ENCODE results near the gene UPP1.

Gene UPP1

GRCh38 chr7:48046458-48046857, 42.6 kb upstream of the UPP1 start:
- TF ChIP-seq CTCF (IDR thresholded peaks at IDR 0.05; ENCODE audit: low read length) = no peak
- TF ChIP-seq EZH2 (IDR thresholded peaks at IDR 0.05; ENCODE audit: borderline replicate concordance, low read length) = no peak
- Histone ChIP-seq H3K9ac (ENCODE audit: low read length) (no peak overlapping the region), H3K4me3 (ENCODE audit: low read depth, low read length, poor library complexity, severe bottlenecking) (no peak overlapping the region), H3K27me3 (ENCODE audit: insufficient read depth, low read length) (no peaks in the 10 kb centered on the region), H3K27ac (ENCODE audit: low read depth, low read length, poor library complexity, severe bottlenecking) (no peak overlapping the region), H3K4me1 (ENCODE audit: insufficient read depth, low read length, severe bottlenecking) (no peaks in the 10 kb centered on the region), H3K9me2 (ENCODE audit: low read depth, low read length) (no peaks in the 10 kb centered on the region), H4K20me1 (ENCODE audit: insufficient read depth, low read length) (no peaks in the 10 kb centered on the region), H3K79me2 (ENCODE audit: insufficient read depth, low read length) (no peaks in the 10 kb centered on the region), H3K9me3 (ENCODE audit: low read length) (no peaks in the 10 kb centered on the region), H2AFZ (ENCODE audit: low read length) (no peak overlapping the region), H3K4me2 (ENCODE audit: low read length) (no peak overlapping the region), H3K36me3 (ENCODE audit: insufficient read depth, low read length) (no peaks in the 10 kb centered on the region), H3F3A (ENCODE audit: insufficient read depth, low read length) (no peaks in the 10 kb centered on the region)

DNA sequence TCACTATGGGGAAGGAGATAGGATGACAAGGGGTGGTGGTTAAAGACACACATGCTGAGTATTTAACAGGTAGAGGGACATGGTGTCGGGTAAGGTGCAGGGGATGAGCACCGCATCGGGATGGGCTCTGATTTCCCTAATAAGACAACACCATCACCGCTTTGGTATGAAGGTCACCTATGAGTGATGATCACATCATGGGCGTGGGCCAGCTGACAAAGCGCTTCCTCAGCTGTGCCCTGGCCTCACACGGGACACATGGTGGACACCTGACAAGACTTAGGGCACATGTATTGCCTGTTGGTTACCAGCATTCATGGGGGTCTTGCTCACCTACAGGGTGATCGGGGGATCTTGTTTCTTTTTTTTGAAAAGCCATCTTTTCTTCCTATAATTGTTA, 41.0 kb upstream of the UPP1 start:
- no peak for TF ChIP-seq CTCF (IDR thresholded peaks at IDR 0.05; ENCODE audit: low read length)
- TF ChIP-seq EZH2 (IDR thresholded peaks at IDR 0.05; ENCODE audit: borderline replicate concordance, low read length) = no peak
- Histone ChIP-seq H3K9ac (ENCODE audit: low read length) (no peak overlapping the region), H2AFZ (ENCODE audit: low read length) (no peak overlapping the region), H3K36me3 (ENCODE audit: insufficient read depth, low read length) (no peaks in the 10 kb centered on the region), H3K9me3 (ENCODE audit: low read length) (no peaks in the 10 kb centered on the region), H3K4me1 (ENCODE audit: insufficient read depth, low read length, severe bottlenecking) (no peaks in the 10 kb centered on the region), H3K27me3 (ENCODE audit: insufficient read depth, low read length) (no peaks in the 10 kb centered on the region), H3K9me2 (ENCODE audit: low read depth, low read length) (no peaks in the 10 kb centered on the region), H3K79me2 (ENCODE audit: insufficient read depth, low read length) (no peaks in the 10 kb centered on the region), H3K4me3 (ENCODE audit: low read depth, low read length, poor library complexity, severe bottlenecking) (no peak overlapping the region), H3K27ac (ENCODE audit: low read depth, low read length, poor library complexity, severe bottlenecking) (no peak overlapping the region), H3K4me2 (ENCODE audit: low read length) (no peak overlapping the region), H4K20me1 (ENCODE audit: insufficient read depth, low read length) (no peaks in the 10 kb centered on the region), H3F3A (ENCODE audit: insufficient read depth, low read length) (no peaks in the 10 kb centered on the region)

GRCh38 chr7:48049850-48050249, 39.2 kb upstream of the UPP1 start:
- H3K9ac ChIP-seq (ENCODE audit: low read length) = no peak overlapping the region
- H3K9me2 ChIP-seq (ENCODE audit: low read depth, low read length) = no peaks in the 10 kb centered on the region
- no peaks in the 10 kb centered on the region for H3F3A ChIP-seq (ENCODE audit: insufficient read depth, low read length)
- H4K20me1 ChIP-seq (ENCODE audit: insufficient read depth, low read length) = no peaks in the 10 kb centered on the region
- H2AFZ ChIP-seq (ENCODE audit: low read length) = no peak overlapping the region
- H3K4me2 ChIP-seq (ENCODE audit: low read length) = no peak overlapping the region
- H3K4me1 ChIP-seq (ENCODE audit: insufficient read depth, low read length, severe bottlenecking) = no peaks in the 10 kb centered on the region
- H3K9me3 ChIP-seq (ENCODE audit: low read length) = no peaks in the 10 kb centered on the region
- H3K27ac ChIP-seq (ENCODE audit: low read depth, low read length, poor library complexity, severe bottlenecking) = no peak overlapping the region
- no peaks in the 10 kb centered on the region for H3K36me3 ChIP-seq (ENCODE audit: insufficient read depth, low read length)
- TF ChIP-seq CTCF (IDR thresholded peaks at IDR 0.05; ENCODE audit: low read length) (no peak), EZH2 (IDR thresholded peaks at IDR 0.05; ENCODE audit: borderline replicate concordance, low read length) (no peak)
- no peaks in the 10 kb centered on the region for H3K27me3 ChIP-seq (ENCODE audit: insufficient read depth, low read length)
- H3K79me2 ChIP-seq (ENCODE audit: insufficient read depth, low read length) = no peaks in the 10 kb centered on the region
- no peak overlapping the region for H3K4me3 ChIP-seq (ENCODE audit: low read depth, low read length, poor library complexity, severe bottlenecking)

All from OCI-LY1 (cell line).